Stimulated activated CD8-positive, alpha-beta memory T cell treated with anti-CD3 and anti-CD28 coated beads, Interleukin-12 subunit alpha, Interleukin-12 subunit beta, amount 100 ng/mL, for 4 hours (primary cell): ENCODE results near the gene PBRM1.

Experiments used
- DNase-seq: peaks from one replicate; pipeline ENCODE4 v3.0.0-alpha.2; 2020; ENCODE audit warnings: low read depth

Gene PBRM1

DNA sequence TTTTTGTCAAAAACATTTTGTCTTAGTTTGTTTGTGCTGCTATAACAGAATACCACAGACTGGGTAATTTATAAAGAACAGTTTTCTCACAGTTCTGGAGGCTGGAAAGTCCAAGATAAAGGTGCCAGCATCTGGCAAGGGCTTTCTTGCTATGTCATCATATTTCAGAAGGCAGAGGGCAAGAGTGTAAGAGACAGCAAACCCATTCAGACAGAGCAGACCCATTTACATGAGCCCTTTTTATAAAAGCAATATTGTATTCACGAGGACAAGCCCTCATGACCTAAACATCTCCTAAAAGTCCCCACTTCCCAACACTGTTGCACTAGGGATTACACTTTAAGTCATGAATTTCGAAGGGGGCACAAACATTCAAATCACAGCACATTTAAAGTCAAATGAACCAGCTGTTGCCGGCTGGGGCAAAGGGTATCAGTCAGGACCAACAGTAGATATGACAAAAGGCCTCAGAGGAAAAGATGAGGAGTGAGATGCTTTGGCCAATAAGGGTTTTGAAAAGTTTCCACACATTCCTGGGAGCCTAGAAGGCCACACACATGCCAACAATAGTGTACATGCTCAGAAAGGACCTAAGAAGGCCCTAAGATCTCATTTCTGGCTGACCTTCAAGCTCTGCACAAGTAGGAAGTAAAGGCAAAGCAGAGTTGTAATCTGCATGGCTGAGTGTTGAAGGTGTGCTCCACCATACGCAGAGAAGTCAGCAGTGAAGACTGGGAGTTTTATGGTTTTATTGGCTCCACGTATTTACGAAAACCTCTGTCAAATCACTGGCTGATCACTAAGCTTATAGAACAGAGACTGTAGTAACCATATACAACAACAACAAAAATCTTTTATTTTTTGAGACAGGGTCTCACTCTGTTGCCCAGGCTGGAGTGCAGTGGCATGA lies 111.4 kb downstream of the PBRM1 start:
- no peak for DNase-seq

DNA sequence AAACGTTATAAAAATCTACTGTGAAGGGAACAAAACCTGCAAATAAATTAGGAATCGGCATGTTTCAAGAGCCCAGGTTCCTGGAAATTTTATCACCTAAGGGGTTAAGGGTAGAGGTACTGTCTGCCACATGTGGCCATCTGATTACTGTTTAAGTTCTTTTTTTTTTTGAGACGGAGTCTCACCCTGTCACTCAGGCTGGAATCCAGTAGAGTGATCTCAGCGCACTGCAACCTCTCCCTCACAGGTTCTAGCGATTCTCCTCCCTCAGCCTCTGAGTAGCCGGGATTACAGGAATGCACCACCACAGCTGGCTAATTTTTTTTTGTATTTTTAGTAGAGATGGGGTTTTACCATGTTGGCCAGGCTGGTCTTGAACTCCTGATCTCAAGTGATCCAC lies 113.5 kb downstream of the PBRM1 start:
- no peak for DNase-seq

DNA sequence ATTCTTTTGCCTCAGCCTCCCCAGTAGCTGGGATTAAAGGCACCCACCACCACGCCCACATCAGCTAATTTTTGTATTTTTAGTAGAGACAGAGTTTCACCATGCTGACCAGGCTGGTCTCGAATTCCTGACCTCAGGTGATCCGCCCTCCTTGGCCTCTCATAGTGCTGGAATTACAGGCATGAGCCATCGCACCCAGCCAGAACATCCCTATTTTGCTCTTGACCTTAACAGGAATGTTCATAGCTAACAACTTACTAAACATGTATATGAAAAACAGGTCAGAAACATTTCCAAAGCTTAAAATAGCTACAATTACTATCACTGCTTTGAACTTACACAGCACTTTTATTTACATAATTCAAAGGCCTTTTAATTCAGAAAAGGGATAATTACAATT lies 115.6 kb downstream of the PBRM1 start:
- no peak for DNase-seq

DNA sequence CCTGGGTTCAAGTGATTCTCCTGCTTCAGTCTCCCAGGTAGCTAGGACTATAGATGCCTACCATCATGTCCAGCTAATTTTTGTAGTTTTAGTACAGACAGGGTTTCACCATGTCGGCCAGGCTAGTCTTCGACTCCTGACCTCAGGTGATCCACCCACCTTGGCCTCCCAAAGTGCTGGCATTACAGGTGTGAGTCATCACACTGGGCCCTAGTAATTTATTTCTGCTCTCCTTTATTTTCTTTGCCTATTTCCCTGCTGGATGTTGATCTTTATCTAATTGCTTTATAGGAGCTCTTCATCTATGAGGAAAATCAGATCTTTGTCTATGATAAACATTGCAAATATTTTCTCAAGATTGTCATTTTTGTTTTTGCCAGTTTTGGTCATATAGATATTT lies 117.6 kb downstream of the PBRM1 start:
- no peak for DNase-seq

DNA sequence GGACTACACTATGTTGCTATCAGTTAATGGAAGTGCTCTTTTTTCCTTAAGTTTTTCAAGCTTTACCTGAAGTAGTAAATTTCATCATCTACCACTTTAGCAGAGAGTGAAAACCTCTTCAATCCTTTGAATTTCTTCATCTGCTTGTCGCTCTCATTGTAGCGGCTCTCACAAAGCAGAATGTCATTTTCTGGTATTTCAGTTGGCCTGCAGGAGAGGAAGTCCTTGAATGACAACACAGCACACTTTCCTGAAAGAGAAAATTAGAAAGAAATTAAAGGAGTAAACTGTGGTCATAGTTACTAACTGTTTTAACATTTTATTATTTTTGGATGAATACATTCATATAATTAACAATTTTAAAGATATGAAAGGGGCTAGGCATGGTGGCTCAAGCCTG lies 121.7 kb downstream of the PBRM1 start:
- DNase-seq: no peak

DNA sequence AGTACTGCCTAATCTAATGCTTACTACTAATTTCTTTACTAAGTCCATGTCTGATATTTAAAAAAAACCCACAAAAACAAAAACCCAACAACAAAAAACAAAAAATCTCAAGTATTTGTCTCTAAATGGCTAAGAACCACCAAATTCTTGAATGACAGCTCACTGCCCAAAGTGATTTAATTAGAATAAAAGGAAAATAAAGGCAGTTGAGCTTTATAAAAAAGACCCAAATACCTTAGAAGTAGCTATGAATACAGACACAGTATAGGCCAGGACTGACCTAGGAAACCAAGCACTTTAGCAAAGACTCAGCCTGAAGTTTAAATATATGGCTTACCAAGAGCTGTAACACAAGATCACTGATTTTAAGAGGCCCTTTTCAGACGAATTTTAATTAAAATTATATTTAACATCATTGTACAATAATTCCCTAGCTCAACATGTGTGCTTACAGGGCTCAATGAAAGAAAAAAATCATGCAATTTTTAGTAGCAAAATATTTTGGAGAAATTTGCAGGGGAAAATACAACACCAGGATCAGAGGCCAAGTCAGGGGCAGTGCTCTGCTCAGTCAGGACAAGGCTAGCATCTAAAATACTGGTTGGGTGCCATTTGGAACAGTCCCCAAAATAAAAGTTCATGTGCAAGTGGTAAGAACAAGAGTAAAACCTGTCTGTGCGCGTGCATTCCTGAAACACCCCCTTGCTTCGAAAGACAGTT lies 124.5 kb downstream of the PBRM1 start:
- DNase-seq: no peak

DNA sequence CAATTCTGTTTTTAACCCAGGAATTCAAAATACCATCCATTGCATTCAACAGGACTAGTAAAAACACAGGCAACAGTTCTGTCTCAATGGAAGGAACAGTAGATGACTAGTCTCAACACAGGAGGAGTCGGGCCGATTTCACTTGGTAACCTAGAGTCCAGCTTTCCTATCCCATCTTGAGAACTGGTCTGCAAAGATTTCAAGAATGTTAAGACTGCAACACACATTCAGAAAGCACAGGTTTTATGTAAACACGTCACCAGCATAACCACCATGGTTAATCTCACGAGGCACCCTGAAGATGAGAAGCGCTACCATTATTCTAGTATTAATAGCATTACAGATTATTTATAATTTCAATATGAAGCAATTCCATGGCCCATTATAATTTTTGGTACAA lies 127.3 kb downstream of the PBRM1 start:
- DNase-seq: no peak

DNA sequence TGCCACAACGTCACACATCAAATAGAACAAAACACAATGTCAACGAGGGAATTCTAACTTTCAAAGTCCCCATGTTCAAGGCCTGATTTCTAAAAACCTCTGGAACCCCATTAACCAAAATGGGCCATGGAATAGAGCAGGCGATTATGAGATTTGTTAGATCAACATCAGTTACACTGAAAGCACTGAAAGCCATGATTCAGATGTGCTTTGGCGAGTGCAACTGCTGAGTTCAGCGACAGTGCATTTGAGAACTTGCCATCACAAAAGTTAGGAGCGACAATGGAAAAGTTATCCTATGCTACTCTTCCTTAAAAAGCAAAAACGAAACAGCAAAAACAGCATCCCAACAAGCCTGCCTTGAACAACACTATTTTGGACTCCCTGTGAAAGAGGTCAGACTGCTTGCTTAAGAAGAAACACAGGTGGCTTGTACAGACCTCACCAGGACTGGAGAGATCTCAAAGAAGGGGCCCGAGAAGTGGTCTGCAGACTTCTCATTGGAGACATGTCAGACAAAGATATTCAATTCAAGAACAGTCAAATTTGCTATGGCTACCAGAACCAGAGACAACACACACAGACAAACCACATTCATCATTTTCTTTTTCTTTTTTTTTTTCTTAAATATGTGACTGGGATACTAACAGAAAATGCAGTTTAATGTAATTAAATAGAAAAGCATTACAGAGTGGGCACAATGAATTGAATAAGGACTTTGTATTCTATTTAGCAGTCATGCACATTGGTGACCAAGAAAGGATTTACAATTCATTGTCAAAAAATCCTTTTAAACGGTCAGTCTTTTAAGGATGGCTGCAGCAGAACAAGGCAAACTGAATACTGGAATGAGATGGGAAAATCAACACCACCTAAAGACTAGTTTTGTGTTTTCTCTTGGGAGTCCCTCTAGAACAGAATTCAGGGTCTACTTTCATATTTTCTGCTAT lies 128.4 kb downstream of the PBRM1 start:
- DNase-seq: no peak

DNA sequence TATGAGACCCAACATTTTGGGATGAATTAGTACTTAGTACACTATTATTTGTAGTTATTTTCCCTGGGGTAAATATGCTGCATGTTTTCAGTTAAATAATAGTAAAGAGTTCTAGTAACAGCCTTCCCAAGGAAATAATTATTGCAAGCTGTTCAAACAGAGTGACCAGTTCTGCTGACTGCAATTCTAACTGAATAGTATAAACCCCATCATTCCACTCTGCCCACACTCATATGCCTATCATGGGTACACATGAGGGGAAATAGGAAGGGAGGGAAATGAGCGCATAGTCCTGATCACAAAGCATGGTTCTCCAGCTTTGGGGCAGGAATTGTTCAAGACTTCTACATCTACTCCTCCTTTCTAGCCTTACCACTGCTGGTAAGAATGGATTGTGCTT lies 130.7 kb downstream of the PBRM1 start:
- DNase-seq: no peak

DNA sequence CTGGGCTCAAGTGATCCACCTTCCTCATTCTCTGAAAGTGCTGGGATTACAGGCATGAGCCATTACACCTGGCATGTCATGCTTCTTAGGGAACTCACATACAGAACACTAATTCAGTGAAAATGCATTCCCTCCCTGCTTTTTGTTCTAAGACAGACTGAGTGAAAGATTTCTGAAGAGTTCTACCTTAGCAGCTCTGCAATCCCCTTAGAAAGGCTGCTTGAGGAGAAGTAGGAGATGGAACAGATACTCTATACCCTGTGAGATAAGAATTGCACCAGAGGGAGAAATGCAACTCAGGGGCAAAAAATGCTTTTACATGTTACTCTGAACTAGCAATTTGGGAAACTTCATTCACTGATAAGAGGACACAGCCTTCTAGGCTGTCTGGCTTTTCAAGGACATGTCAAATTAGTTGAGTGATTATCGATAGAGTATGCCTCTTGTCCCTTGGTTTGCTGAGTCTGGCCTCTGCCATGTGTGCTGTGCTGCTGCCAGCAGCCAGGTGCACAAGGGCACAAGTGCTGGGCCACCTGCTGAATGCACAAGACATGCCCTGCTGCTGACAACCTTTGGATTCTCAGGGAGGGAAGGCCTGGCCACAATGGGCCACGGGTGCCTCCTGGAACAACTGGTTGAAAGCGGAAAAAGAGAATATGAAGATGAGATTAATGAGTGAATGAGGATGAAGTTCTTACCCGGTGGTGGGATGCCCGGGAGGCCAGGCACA lies 131.5 kb downstream of the PBRM1 start:
- DNase-seq: no peak

DNA sequence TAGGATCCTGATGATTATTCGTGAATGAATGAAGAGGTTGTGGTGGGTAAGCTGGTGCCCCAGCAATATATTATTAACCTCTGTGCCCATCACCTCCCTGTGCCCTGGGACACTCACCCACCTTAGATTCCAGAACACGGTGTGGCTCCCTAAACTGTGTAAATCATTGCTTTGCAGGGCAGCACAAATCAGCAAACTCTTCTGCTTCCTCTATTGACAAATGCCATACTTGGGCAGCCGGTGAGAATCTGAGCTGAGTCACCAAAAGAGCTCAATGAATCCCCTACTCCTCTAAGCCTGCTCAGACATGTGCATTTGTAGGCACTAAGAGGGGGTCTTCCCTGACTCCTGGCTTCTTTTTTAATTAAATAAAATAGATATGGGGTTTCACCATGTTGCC lies 133.6 kb downstream of the PBRM1 start:
- no peak for DNase-seq

DNA sequence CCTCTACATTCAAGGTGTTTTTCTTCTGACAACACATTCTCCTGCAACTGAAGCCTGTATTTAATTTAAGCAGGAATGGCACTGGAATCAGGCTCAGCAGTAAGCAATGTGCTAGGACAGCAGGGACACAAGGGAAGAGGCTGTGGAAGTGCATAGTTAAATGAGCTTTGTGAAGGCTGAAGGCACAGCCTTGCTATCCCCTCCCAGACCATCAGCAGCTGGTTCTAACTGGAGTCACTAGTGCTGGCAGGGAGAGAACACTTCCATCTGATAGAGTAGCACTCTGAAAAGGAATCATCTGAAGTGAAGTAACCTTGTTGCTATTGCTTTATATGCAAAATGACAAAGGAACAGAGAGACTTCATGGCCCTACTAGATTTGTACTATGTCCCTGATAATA lies 134.6 kb downstream of the PBRM1 start:
- no peak for DNase-seq

DNA sequence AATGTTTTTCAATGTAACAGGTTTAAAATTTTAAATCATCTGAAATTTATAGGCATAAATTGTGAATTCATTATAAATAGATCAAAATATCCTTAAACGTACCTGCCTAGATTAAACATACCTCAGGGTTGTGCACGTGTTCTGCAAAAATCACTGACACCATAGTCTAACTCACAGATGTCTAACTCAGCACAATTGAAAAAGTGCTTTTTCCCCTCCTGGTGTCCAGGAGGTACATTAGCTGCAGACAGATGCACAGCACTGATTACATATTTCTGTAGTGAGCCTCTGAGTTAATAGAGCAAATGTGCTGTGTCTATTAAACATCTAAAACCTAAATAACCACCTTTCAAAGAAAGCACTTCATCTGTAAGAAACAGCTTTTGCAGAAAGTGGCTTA lies 138.6 kb downstream of the PBRM1 start:
- no peak for DNase-seq

DNA sequence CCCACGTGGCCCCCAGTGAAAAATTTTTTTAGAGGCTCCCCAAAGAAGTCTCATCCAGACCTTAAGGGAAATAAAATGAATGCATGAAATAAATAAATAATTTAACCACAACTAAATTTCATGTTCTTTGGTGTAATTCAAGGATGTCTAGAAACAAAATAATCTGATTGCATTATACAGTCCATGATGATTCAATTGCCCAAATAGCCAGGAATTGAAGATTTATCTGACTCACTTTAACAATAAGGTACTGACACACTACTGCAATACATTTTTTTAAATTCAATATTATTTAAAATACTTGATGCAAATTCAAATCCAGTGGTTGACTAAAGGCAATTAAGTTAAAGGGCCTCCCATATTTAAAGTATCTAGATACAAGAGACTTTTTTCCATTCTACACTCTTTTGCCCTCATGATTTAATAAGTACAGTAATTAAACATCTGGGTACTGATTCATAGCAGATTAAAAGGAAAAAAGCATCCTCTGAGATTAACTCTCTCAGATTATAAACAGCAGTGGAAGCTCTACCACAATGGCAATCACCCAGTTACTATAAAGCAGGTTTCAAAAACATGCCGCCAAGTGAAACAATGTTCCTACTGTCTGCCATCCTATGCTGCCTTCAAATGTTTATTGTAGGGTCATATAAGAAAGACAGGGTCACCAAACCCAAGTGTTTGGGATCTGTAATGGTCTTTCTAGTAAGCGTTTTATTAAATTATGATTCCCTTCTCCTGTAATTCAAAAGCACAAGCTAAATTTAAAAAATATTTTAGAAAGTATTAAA lies 139.4 kb downstream of the PBRM1 start:
- no peak for DNase-seq

DNA sequence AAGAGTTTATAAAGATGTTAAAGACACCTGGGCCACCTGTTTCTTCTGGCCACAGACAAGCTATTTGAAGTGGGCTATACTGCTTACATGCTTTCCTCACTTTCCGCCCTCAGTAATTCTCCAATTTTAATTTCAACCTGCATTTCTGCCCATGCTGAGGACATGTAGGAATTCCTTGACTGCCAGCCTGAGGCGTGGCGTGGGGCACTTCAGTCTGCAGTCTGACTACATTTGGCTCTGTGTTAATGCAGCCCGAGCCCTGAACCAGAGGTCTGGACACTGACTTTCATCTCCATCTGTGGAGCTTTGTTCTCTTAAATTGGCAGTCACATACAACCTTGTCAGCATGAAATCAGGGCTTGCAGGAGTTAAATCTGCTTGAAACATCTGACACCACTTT lies 140.8 kb downstream of the PBRM1 start:
- DNase-seq: no peak

DNA sequence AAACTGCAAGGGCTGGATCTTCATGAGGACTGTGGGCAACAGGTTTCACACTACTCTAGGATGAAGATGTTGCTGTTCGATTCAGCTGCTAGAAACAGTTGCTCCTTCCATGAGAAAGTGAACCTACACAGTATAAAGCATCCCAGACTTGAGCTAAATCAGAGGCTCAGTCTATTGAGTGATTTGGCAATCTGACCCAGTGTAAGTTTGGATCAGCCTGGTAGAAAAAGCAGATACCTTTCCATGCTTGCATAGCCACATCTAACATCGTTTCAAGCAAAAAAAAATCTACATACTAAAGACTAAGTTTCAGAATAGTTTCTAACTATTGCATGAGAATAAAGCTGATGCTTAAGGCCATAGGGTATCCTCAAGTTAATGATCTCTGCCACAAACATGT lies 144.7 kb downstream of the PBRM1 start:
- no peak for DNase-seq

DNA sequence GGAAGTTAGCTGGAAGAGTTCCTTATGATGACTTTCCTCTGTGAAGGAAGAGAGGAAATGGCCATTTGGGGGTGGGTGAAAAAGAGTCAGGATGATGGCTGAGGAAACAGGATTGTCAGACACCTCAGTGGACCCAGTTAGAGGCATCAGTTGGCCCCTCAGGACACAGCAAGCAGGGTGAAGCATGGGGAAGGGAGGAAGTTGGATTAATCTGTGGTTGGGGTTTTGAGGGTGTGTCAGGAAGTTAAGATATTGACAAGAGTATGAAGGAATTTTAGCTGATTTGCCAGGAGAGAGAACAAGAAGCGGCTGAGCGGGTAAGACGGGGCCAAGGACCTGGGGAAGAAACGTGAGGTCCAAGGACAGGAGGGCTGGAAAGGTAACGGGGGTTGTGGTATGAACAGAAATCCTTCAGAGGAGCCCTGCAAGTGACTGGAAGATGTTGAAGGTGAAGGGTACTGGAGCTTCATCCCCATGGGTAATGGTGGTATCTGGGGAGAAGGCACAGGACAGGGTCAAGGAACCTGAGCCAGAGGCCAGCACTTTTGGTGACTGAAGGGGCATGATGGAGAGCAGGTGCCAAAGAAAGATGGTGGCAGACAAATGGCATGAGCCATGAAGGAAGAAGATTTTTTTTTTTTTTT lies 146.6 kb downstream of the PBRM1 start:
- DNase-seq: no peak

DNA sequence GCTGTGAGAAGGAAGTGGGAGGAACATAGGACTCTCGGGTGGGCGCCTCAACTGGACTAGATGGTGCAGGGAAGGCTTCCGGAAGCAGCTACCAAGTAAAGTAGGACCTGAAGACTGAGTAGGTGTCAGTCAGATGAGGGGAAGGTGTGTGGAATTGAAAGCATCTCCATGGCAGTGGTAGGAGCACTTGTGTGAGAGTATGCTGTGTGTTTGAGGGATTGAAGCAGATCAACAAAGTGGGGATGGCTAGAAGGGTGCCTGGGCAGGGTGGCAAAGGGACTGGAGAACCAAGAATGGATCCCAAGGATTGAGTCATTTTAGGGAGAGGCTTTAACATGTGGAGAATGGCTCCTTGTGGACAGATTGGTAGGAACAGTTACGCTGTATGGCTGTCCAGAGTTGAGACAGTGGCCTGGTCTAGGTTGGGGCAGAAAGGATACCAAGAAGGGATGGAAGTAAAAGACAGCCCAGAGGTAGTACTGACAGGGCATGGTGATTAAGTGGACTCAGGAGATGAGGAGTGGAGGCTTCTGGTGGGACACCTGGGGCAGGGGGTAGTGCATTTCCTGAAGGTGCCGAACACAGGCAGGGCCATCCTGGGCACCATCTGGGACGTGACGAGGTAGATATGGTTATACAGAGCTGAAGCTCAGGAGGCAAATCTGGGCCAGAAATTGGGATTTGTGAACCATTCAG lies 147.8 kb downstream of the PBRM1 start:
- DNase-seq: no peak

DNA sequence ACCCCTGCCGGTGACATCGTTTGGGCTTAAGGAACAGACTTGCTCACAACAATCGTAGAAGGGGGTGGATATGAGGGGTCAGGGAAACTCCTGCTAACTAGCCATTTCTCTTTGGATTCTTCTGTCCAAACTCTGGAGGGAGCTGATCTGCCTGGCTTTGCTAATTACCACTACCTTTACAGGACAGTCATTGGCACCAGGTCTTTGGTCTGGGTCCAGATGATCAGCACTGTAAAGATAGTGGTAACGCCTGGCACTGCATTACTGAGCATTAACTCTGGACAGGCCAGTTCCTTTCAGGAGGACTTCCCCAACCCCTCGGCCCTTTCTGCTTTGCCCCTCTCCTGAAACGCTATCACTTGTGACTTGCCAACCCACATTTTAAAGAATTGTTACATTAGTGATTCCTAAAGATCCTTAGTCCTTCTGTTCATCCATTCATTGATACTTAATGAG lies 148.5 kb downstream of the PBRM1 start:
- DNase-seq: no peak
